Measurements from ENCODE around the gene HSD17B2. TPM values are rescaled to one million over a fixed set of nuclear protein-coding genes. Genes with fewer than 3 reads are reported as not detected.
"Not testable (repeated sequence)": the region's sequence is repeated elsewhere in the genome, so short reads cannot be mapped to it uniquely, and the experiment has no call there.

HSD17B2 gene
- total RNA-seq, 1 donor from 2014 or later: 12.4 TPM

DNA sequence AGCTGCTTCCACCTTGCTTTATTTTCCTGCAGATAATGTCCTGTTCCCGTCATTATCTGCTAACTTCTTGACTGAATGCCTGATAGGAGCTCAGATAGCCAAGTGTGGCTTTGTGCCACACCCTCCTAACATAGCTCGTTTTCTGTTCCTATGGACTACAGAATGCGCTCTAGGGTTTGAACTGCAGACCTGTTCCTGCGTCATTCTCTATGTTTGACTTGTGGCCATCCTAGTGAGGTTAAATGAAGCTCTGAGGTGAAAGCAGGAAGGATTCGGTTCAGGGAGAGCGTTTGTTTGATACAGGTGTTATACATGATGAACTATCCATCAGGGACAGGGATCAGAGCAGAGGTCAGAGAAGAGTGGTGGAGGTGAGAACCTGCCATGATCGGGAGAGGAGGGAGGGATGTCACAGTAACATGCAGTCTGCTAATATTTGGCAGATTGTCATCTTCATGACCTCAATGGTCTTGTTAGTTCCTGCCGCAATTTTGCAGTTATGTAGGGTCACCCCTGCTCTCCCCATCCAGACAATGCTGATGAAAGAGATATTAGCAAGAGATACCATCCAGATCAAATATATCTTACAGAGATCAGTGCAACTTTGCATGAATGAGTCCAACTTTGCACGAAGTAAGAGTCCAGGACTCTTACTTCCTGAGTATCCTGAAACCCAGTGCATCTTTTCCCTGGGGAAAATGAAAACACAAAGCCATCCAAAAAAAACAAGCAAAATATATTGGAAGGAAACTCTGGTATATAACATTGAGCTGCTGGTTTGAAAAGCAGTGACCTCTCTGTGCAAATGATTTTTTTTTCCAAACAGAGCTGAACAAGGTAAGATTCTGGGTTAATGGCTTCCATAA lies 102.1 kb downstream of the HSD17B2 start:
- no peak for DNase-seq

DNA sequence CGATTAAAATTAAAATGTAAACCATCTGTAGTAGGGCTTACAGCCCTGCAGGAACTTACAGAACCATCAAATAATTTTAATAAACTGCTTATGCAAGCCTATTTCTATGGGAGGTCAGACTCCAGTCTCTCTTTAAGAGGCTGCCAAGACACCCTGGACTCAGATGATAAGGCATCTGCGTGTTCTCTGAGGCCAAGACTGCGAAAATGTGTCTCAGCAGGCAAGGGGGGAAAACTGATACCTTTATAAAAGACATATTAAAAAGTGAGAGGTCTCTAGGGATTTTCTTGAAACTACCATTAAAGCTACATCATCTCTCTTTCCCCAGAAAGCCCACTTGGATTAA lies 102.7 kb downstream of the HSD17B2 start:
- no peak for DNase-seq

DNA sequence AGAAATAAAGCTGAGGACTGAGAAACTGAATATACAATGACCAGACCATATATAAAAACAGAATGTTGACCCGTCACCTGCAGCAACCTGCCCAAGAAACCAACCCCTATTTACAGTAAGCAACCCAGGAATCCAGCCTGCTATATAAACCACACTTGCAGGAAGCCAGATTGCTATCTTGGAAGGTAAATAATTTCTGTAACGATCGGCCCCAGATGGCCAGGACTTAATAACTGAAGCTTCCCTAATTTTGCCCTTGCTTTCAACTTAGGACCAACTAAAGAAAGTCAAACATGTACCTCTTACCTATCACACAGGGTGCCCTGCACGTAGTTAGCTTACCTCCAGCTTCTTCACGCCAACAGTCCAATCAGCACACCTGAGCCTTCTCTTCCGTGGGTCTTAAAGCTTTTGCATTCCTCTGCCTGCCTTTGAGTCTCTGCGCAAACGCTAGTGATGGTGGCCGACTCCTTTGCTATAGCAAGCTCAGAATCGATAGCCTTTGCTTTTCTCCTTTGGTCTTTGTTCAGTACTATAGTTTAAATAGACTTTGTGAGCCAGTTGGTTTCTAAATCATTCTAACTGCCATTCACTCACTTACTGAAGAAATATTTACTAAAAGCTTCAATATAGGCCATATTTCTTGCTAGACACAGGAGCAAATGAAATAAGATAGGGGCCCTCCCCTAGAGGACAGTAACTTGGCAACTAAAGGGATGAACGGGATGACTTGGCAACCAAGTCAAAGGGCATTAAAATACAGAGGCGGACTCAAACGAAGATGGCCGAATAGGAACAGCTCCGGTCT lies 103.6 kb downstream of the HSD17B2 start:
- no peak for DNase-seq

DNA sequence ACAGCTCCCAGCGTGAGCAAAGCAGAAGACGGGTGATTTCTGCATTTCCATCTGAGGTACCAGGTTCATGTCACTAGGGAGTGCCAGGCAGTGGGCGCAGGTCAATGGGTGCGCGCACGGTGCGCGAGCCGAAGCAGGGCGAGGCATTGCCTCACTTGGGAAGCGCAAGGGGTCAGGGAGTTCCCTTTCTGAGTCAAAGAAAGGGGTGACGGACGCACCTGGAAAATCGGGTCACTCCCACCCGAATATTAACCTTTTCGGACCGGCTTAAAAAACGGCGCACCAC lies 104.2 kb downstream of the HSD17B2 start:
- not testable (repeated sequence) for DNase-seq

DNA sequence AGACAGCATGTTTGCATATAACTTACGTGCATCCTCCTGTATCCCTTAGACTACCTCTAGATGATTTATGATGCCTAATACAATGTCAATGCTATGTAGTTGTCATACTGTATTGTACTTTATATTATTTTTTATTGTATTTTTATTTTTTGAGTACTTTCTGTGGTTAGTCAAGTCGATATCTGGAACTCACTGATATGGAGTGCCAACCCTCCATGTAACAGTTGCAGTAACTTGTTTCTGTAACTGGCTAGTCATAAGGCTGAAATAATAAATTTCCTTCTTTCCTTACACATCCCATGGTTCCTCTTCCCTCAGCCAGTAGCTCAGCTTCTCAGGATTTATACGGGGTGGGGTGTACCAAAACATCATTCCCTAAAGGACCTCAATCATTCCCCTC lies 111.5 kb downstream of the HSD17B2 start:
- DNase-seq: no peak

DNA sequence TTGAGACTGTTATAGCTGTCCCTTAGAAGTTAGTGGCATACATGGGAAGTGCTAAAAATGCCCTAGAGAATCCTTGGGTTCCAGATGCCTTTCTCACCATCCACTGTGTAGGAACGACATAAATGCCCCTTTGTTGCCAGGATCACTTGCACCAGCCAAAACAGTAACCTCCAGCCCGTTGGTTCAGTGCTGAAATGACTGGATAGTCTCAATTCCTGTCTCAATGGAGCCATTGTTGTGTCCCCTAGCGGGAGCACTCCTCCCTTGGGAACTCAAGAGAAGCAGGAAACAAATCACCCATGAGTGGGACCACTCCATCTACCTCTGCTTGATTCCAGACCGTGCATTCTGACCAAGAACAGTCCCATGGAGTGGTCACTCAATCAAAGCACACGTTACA lies 111.9 kb downstream of the HSD17B2 start:
- DNase-seq: peak; percentile 11

DNA sequence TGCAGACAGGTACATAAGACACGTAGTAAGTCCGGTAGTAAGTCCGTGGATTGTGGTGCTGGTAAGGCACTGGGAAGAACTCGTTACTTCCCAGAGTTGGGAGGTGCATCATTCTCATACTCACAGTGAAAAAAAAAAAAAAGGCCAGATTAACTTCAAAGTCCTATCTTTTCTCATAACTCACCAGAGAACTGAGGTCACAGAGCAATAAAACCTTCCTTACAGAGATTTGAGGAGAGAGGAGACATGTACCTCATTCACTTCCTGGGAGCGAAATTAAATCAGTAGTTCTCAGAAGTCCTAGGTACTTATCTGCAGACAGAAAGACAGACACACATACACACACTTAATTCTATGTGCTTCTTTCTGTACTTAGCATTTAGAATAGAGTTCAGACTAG lies 112.5 kb downstream of the HSD17B2 start:
- no peak for DNase-seq

Other genes starting within 250 kb of the HSD17B2 start
- 7.2 TPM for gene SDR42E1, start 23.8 kb upstream of the HSD17B2 start, total RNA-seq
- 29.7 TPM for gene MPHOSPH6, start 135.0 kb downstream of the HSD17B2 start, total RNA-seq